DND-41 (cell line): ENCODE data around the gene LSP1.
"Not testable (repeated sequence)": the region's sequence is repeated elsewhere in the genome, so short reads cannot be mapped to it uniquely, and the experiment has no call there.

Experiments used
- ATAC-seq: fragments of 200-7000 bp; cut with Tn5 transposase; 3 replicates; pipeline ENCODE4 v1.9.1; 2021; ENCODE audit warnings: low read depth; ENCODE audit not compliant: insufficient read depth
- DNase-seq: peaks from one replicate; pipeline ENCODE4 v3.0.0-alpha.2; 2020
- H2AFZ ChIP-seq: 2 replicates; pipeline ENCODE4 v1.6.0; 2012; ENCODE audit warnings: low read depth, low read length
- H3K27ac ChIP-seq: 2 replicates; pipeline ENCODE4 v1.5.1; 2012; ENCODE audit warnings: low read length, inconsistent platforms
- H3K27me3 ChIP-seq: fragments of 200-600 bp; sonication (generic); 2 replicates; pipeline ENCODE4 v1.6.0; 2012; ENCODE audit warnings: low read length, mild to moderate bottlenecking, inconsistent platforms; ENCODE audit not compliant: insufficient read depth, poor library complexity
- H3K36me3 ChIP-seq: 2 replicates; pipeline ENCODE4 v1.5.1; 2012; ENCODE audit warnings: low read length, inconsistent platforms; ENCODE audit not compliant: insufficient read depth
- H3K4me1 ChIP-seq: 2 replicates; pipeline ENCODE4 v1.5.1; 2012; ENCODE audit warnings: mild to moderate bottlenecking, low read length; ENCODE audit not compliant: insufficient read depth
- H3K4me2 ChIP-seq: 2 replicates; pipeline ENCODE4 v1.6.0; 2012; ENCODE audit warnings: mild to moderate bottlenecking, moderate library complexity, low read length, inconsistent platforms; ENCODE audit not compliant: insufficient read depth
- H3K4me3 ChIP-seq, 2 experiments: fragments of 200-600 bp in 1 of 2; shearing (Covaris generic) in 1 of 2; 2 replicates each; pipeline ENCODE4 v1.5.1; 2012 to 2016; ENCODE audit warnings: inconsistent platforms in 2 of 2, low read length in 2 of 2, mild to moderate bottlenecking in 2 of 2, low read depth in 1 of 2, moderate library complexity in 1 of 2
- H3K79me2 ChIP-seq: 2 replicates; pipeline ENCODE4 v1.6.0; 2012; ENCODE audit warnings: low read length, inconsistent platforms; ENCODE audit not compliant: insufficient read depth
- H3K9ac ChIP-seq: 2 replicates; pipeline ENCODE4 v1.6.0; 2012; ENCODE audit warnings: low read depth, mild to moderate bottlenecking, inconsistent platforms, low read length, moderate library complexity
- H3K9me3 ChIP-seq: 2 replicates; pipeline ENCODE4 v1.5.1; 2012; ENCODE audit warnings: low read length, moderate library complexity, mild to moderate bottlenecking, inconsistent platforms; ENCODE audit not compliant: insufficient read depth, severe bottlenecking
- H4K20me1 ChIP-seq: 2 replicates; pipeline ENCODE4 v1.6.0; 2012; ENCODE audit warnings: low read length; ENCODE audit not compliant: insufficient read depth
- EZH2 ChIP-seq: IDR thresholded peaks from 3 replicates; pipeline ENCODE4 v1.6.1; 2012; ENCODE audit warnings: borderline replicate concordance, low read depth, mild to moderate bottlenecking, moderate library complexity, low read length, inconsistent platforms; ENCODE audit not compliant: severe bottlenecking
- TF ChIP-seq, protein P1 (sequence below): IDR thresholded peaks from 2 replicates; pipeline ENCODE4 v1.5.1; 2012; ENCODE audit warnings: borderline replicate concordance, low read length, moderate library complexity, mild to moderate bottlenecking; ENCODE audit not compliant: poor library complexity, severe bottlenecking; ENCODE audit errors: extremely low read depth

LSP1 gene

DNA sequence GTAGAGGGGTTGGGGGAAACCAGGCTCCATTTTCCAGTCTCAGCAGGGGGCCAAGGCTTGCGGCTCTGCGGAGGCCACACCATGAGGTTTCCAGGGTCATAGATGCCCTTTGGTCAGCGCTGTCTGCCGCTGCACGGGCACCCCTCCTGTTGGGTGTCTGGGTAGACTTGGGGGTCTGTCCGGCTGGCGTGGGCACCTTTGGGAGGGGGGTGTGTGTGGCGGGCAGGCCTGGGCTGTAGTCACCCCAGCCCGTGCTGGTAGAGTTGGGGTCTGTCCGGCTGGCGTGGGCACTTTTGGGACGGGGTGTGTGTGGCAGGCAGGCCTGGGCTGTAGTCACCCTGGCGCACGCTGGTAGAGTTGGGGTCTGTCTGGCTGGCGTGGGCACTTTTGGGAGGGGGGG lies 18.6 kb downstream of the LSP1 start:
- H3K79me2 ChIP-seq = no peaks in the 10 kb centered on the region
- H3K9ac ChIP-seq = no peak overlapping the region
- H3K27me3 ChIP-seq = no peaks in the 10 kb centered on the region
- no peak overlapping the region for H3K4me3 ChIP-seq
- no peaks in the 10 kb centered on the region for H3K36me3 ChIP-seq
- TF ChIP-seq EZH2 = no peak
- TF ChIP-seq, protein P1, sequence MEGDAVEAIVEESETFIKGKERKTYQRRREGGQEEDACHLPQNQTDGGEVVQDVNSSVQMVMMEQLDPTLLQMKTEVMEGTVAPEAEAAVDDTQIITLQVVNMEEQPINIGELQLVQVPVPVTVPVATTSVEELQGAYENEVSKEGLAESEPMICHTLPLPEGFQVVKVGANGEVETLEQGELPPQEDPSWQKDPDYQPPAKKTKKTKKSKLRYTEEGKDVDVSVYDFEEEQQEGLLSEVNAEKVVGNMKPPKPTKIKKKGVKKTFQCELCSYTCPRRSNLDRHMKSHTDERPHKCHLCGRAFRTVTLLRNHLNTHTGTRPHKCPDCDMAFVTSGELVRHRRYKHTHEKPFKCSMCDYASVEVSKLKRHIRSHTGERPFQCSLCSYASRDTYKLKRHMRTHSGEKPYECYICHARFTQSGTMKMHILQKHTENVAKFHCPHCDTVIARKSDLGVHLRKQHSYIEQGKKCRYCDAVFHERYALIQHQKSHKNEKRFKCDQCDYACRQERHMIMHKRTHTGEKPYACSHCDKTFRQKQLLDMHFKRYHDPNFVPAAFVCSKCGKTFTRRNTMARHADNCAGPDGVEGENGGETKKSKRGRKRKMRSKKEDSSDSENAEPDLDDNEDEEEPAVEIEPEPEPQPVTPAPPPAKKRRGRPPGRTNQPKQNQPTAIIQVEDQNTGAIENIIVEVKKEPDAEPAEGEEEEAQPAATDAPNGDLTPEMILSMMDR = no peak
- no peak overlapping the region for H3K27ac ChIP-seq
- ATAC-seq (no peak), DNase-seq (no peak)
- no peaks in the 10 kb centered on the region for H3K4me1 ChIP-seq
- H3K9me3 ChIP-seq = no peaks in the 10 kb centered on the region
- no peak overlapping the region for H3K4me2 ChIP-seq
- no peaks in the 10 kb centered on the region; the same call in 1 of the 2 replicates for H4K20me1 ChIP-seq
- H2AFZ ChIP-seq = no peak overlapping the region

DNA sequence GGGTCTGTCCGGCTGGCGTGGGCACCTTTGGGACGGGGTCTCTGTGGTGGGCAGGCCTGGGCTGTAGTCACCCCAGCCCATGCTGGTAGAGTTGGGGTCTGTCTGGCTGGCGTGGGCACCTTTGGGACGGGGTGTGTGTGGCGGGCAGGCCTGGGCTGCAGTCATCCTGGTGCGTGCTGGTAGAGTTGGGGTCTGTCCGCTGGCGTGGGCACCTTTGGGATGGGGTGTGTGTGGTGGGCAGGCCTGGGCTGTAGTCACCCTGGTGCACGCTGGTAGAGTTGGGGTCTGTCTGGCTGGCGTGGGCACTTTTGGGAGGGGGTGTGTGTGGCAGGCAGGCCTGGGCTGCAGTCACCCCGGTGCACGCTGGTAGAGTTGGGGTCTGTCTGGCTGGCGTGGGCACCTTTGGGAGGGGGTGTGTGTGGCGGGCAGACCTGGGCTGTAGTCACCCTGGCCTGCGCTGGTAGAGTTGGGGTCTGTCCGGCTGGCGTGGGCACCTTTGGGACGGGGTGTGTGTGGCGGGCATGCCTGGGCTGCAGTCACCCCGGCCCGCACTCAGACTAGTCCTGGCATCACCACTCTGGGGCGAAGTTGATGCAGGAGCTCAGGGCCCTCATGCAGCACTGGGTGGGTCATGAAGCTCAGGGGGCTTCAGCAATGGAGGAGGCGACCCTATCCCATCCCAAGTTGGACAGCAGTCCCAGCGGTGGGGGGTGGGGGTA lies 19.5 kb downstream of the LSP1 start:
- H4K20me1 ChIP-seq = no peaks in the 10 kb centered on the region; the same call in 1 of the 2 replicates
- no peaks in the 10 kb centered on the region for H3K9me3 ChIP-seq
- no peak overlapping the region for H3K9ac ChIP-seq
- H3K36me3 ChIP-seq = no peaks in the 10 kb centered on the region
- H2AFZ ChIP-seq = no peak overlapping the region
- ATAC-seq (no peak), DNase-seq (no peak)
- no peak overlapping the region for H3K27ac ChIP-seq
- no peak for TF ChIP-seq EZH2
- TF ChIP-seq, protein P1 = no peak
- no peak overlapping the region for H3K4me3 ChIP-seq
- no peaks in the 10 kb centered on the region for H3K27me3 ChIP-seq
- no peak overlapping the region for H3K4me2 ChIP-seq
- H3K4me1 ChIP-seq = no peaks in the 10 kb centered on the region
- no peaks in the 10 kb centered on the region for H3K79me2 ChIP-seq

DNA sequence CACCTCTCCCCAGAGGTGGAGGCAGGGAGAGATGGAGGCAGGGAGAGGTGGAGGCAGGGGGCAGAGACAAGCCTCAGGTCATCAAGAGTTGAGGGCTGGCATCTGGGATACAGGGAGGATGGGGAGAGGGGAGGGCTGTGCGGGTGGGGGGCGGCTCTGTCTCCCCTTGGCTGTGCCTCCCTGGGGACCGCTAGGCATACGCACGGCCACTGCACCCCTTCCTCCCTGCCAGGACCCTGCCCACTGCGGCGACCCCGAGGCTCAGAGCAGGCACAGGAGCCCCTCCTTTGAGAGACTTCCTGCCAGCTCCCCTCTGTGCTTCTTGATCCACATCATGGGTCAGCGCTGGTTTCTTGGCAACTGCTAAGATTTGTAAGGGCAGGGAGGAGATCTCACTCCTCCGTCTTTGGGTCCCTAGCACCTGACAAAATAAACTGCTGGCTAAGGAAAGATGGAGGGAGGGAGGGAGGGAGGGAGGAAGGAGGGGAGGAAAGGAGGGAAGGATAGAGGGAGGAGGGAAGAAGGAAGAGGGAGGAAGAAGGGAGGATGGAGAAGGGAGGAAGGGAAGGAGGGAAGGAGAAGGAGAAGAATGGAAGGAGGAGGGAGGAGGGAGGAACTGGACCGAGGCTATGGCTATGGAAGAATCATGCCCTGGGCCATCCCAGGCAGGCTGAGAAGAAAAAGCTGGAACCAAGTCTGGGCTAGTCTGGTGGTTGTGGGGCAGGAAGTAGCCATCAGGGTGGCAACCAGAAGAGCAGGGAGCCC lies 20.3 kb downstream of the LSP1 start:
- H3K27me3 ChIP-seq = no peaks in the 10 kb centered on the region
- H3K79me2 ChIP-seq = no peaks in the 10 kb centered on the region
- H3K9me3 ChIP-seq = no peaks in the 10 kb centered on the region
- H3K27ac ChIP-seq = no peak overlapping the region
- no peak for DNase-seq
- H3K4me1 ChIP-seq = no peaks in the 10 kb centered on the region
- ATAC-seq = no peak
- H2AFZ ChIP-seq = no peak overlapping the region
- no peaks in the 10 kb centered on the region; the same call in 1 of the 2 replicates for H4K20me1 ChIP-seq
- H3K4me3 ChIP-seq = no peak overlapping the region
- H3K9ac ChIP-seq = no peak overlapping the region
- TF ChIP-seq, protein P1 = no peak
- no peak for TF ChIP-seq EZH2
- no peaks in the 10 kb centered on the region for H3K36me3 ChIP-seq
- no peak overlapping the region for H3K4me2 ChIP-seq

DNA sequence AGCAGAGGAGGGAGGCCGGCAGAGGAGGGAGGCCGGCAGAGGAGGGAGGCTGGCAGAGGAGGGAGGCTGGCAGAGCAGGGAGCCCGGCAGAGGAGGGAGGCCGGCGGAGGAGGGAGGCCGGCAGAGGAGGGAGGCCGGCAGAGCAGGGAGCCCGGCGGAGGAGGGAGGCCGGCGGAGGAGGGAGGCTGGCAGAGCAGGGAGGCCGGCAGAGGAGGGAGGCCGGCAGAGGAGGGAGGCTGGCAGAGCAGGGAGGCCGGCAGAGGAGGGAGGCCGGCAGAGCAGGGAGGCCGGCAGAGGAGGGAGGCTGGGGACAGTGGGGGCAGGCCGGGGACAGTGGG lies 20.9 kb downstream of the LSP1 start:
- H2AFZ ChIP-seq, H3K9ac ChIP-seq, DNase-seq, H3K9me3 ChIP-seq, H3K36me3 ChIP-seq, H3K4me1 ChIP-seq, ATAC-seq, H3K27ac ChIP-seq, H3K4me3 ChIP-seq, H3K4me2 ChIP-seq, H3K79me2 ChIP-seq, H3K27me3 ChIP-seq, H4K20me1 ChIP-seq: not testable (repeated sequence)

DNA sequence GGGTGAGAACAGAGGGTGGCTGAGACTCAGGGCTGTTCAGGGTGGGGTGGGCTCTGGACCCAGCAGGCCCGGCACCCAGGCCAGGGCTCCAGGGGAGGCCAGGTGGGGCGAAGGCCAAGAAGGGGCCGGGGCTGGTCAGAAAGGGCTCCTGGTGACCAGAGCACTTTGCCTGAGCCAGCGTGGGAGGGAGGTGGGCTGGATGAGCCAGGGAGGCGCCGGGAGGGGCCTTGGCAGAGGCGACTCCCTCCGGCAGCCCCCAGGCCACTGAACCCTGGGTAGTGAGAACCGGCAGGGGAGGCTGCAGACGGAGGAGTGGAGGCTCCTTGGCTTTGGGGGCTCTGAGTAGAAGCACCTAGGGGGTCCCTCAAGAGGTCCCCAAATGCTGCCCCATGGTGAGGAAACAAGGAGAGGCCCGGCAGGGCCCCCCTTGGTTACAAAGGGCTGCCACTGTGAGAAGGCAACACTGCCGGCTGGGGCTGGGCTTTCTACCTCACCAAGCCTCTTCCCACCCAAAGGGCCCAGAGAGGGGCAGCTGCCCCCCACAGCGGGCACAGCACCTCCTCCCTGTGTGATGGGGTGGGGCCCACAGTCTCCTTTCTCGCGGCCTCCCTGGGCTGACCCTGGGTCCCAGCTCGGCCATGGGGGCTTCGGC lies 21.7 kb downstream of the LSP1 start:
- H2AFZ ChIP-seq, H3K27me3 ChIP-seq, H3K79me2 ChIP-seq, H3K36me3 ChIP-seq, H3K4me1 ChIP-seq, H4K20me1 ChIP-seq, DNase-seq, H3K9ac ChIP-seq, H3K4me2 ChIP-seq, ATAC-seq, H3K4me3 ChIP-seq, H3K27ac ChIP-seq, H3K9me3 ChIP-seq: not testable (repeated sequence)
